Skin of body (tissue), 2 donors: ENCODE results near the gene RMI2. TPM values are rescaled to one million over a fixed set of nuclear protein-coding genes. Genes with fewer than 3 reads are reported as not detected.

Experiments used
- DNase-seq: peaks from one replicate; lab custom pipeline; 2025; lab: John Stamatoyannopoulos, UW
- total RNA-seq: library from RNA; depleted of rRNA; stranded (reverse); fragments of >200 nt; gene quantifications from one replicate; pipeline ENCODE4 v1.2.3, GENCODE V29; 2014

The RMI2 gene
- total RNA-seq, 1 donor from 2014 or later: 8.7 TPM

- DNase-seq: no peak
Observed at GRCh38 chr16:11309895-11310633, 35.2 kb upstream of the RMI2 start.

- DNase-seq: no peak
Observed at GRCh38 chr16:11310634-11310977, 34.7 kb upstream of the RMI2 start.

- no peak for DNase-seq
Observed at GRCh38 chr16:11310997-11311561, 34.2 kb upstream of the RMI2 start.

- DNase-seq: no peak
Observed at GRCh38 chr16:11312718-11313492, 32.4 kb upstream of the RMI2 start.

GRCh38 chr16:11313493-11314308 is 31.6 kb upstream of the RMI2 start:
- no peak for DNase-seq

- DNase-seq: no peak
Observed at GRCh38 chr16:11314309-11314894, 30.9 kb upstream of the RMI2 start.

GRCh38 chr16:11315510-11315909 is 29.7 kb upstream of the RMI2 start:
- no peak for DNase-seq

GRCh38 chr16:11316331-11317015 is 28.8 kb upstream of the RMI2 start:
- DNase-seq: no peak

- no peak for DNase-seq
Observed at GRCh38 chr16:11318817-11319216, 26.4 kb upstream of the RMI2 start.

GRCh38 chr16:11319529-11320146 is 25.6 kb upstream of the RMI2 start:
- DNase-seq: no peak

GRCh38 chr16:11320170-11320569 is 25.1 kb upstream of the RMI2 start:
- no peak for DNase-seq

GRCh38 chr16:11321662-11322061 is 23.6 kb upstream of the RMI2 start:
- DNase-seq: no peak

- DNase-seq: no peak
Observed at GRCh38 chr16:11322823-11323222, 22.4 kb upstream of the RMI2 start.

- no peak for DNase-seq
Observed at GRCh38 chr16:11323551-11324336, 21.5 kb upstream of the RMI2 start.

GRCh38 chr16:11325404-11326083 is 19.7 kb upstream of the RMI2 start:
- DNase-seq: no peak

- no peak for DNase-seq
Observed at GRCh38 chr16:11326084-11326736, 19.0 kb upstream of the RMI2 start.

- no peak for DNase-seq
Observed at GRCh38 chr16:11326737-11327276, 18.5 kb upstream of the RMI2 start.
